HG02852 (cell line): ENCODE measurements around the gene AEBP1.

Source experiments
- ATAC-seq: cut with Tn5 transposase; IDR thresholded peaks from one replicate; pipeline ENCODE4 v1.9.1; 2021; ENCODE audit warnings: mild to moderate bottlenecking, moderate library complexity; ENCODE audit not compliant: unreplicated experiment

The AEBP1 gene

GRCh38 chr7:44104860-44105771, 971 bp downstream of the AEBP1 start:
- no peak for ATAC-seq

- ATAC-seq = no peak
Observed at GRCh38 chr7:44105832-44106231, 1.7 kb downstream of the AEBP1 start.

GRCh38 chr7:44106311-44107065, 2.3 kb downstream of the AEBP1 start:
- no peak for ATAC-seq

GRCh38 chr7:44107116-44107960, 3.2 kb downstream of the AEBP1 start:
- no peak for ATAC-seq

GRCh38 chr7:44107961-44108767, 4.0 kb downstream of the AEBP1 start:
- ATAC-seq = no peak

GRCh38 chr7:44108768-44109750, 4.9 kb downstream of the AEBP1 start:
- ATAC-seq = no peak

GRCh38 chr7:44109991-44110390, 5.8 kb downstream of the AEBP1 start:
- ATAC-seq = no peak

- ATAC-seq = no peak
Observed at GRCh38 chr7:44110719-44111635, 6.8 kb downstream of the AEBP1 start.

- ATAC-seq = no peak
Observed at GRCh38 chr7:44111761-44112160, 7.6 kb downstream of the AEBP1 start.

- ATAC-seq = no peak
Observed at GRCh38 chr7:44112231-44112996, 8.3 kb downstream of the AEBP1 start.

GRCh38 chr7:44112997-44113763, 9.0 kb downstream of the AEBP1 start:
- no peak for ATAC-seq

GRCh38 chr7:44113764-44114354, 9.7 kb downstream of the AEBP1 start:
- ATAC-seq = no peak

GRCh38 chr7:44114586-44115310, 10.6 kb downstream of the AEBP1 start:
- ATAC-seq = no peak

GRCh38 chr7:44116087-44116788, 12.1 kb downstream of the AEBP1 start:
- ATAC-seq = no peak
